Suppressor macrophage (primary cell): ENCODE data around the gene CRYGN.
A peak's percentile ranks its signal among the peaks of the same experiment; 100 is the strongest.

Experiments used
- DNase-seq, 4 experiments: peaks; one replicate each; pipeline ENCODE4 v3.0.0-alpha.2; 2020 to 2022

CRYGN gene

GRCh38 chr7:151405056-151405455 is 34.9 kb downstream of the CRYGN start:
- no peak for DNase-seq

GRCh38 chr7:151404216-151405011 is 35.5 kb downstream of the CRYGN start:
- DNase-seq = peak; percentile 68 to 82 (median 74)

- no peak for DNase-seq
Observed at GRCh38 chr7:151403764-151404163, 36.2 kb downstream of the CRYGN start.

GRCh38 chr7:151402029-151402835 is 37.7 kb downstream of the CRYGN start:
- DNase-seq = no peak

GRCh38 chr7:151400626-151401315 is 39.2 kb downstream of the CRYGN start:
- DNase-seq = no peak

GRCh38 chr7:151399906-151400305 is 40.0 kb downstream of the CRYGN start:
- DNase-seq = no peak

GRCh38 chr7:151399305-151399601 is 40.7 kb downstream of the CRYGN start:
- DNase-seq = no peak

GRCh38 chr7:151398446-151399304 is 41.3 kb downstream of the CRYGN start:
- no peak for DNase-seq

- no peak for DNase-seq
Observed at GRCh38 chr7:151397026-151397425, 42.9 kb downstream of the CRYGN start.

GRCh38 chr7:151396328-151396970 is 43.5 kb downstream of the CRYGN start:
- DNase-seq = no peak

- DNase-seq = no peak
Observed at GRCh38 chr7:151395036-151395367, 44.9 kb downstream of the CRYGN start.

GRCh38 chr7:151394076-151395035 is 45.6 kb downstream of the CRYGN start:
- DNase-seq = no peak

- DNase-seq = peak in 1 of 4 experiments; percentile 22
Observed at GRCh38 chr7:151393031-151393977, 46.6 kb downstream of the CRYGN start.

GRCh38 chr7:151392426-151392825 is 47.5 kb downstream of the CRYGN start:
- DNase-seq = no peak

GRCh38 chr7:151392002-151392401 is 47.9 kb downstream of the CRYGN start:
- no peak for DNase-seq

- DNase-seq = no peak
Observed at GRCh38 chr7:151391358-151391730, 48.6 kb downstream of the CRYGN start.

GRCh38 chr7:151390598-151391357 is 49.2 kb downstream of the CRYGN start:
- no peak for DNase-seq

GRCh38 chr7:151389768-151390597 is 50.0 kb downstream of the CRYGN start:
- DNase-seq = peak; percentile 25 to 53 (median 42)
